HG02610 (cell line): Measurements from ENCODE around the gene PLXDC2.

Source experiments
- ATAC-seq: cut with Tn5 transposase; IDR thresholded peaks from one replicate; pipeline ENCODE4 v1.9.1; 2021; ENCODE audit warnings: mild to moderate bottlenecking, moderate library complexity; ENCODE audit not compliant: unreplicated experiment

PLXDC2 gene

GRCh38 chr10:19931894-19932590, 115.8 kb downstream of the PLXDC2 start:
- no peak for ATAC-seq

- no peak for ATAC-seq
Observed at GRCh38 chr10:19932806-19933371, 116.7 kb downstream of the PLXDC2 start.

GRCh38 chr10:19933772-19934171, 117.5 kb downstream of the PLXDC2 start:
- no peak for ATAC-seq

- ATAC-seq = no peak
Observed at GRCh38 chr10:19935176-19935575, 118.9 kb downstream of the PLXDC2 start.

GRCh38 chr10:19936289-19936688, 120.1 kb downstream of the PLXDC2 start:
- ATAC-seq = no peak

GRCh38 chr10:19937989-19938388, 121.8 kb downstream of the PLXDC2 start:
- no peak for ATAC-seq

- ATAC-seq = no peak
Observed at GRCh38 chr10:19941206-19941880, 125.1 kb downstream of the PLXDC2 start.

- no peak for ATAC-seq
Observed at GRCh38 chr10:19944911-19945663, 128.9 kb downstream of the PLXDC2 start.

GRCh38 chr10:19946245-19946644, 130.0 kb downstream of the PLXDC2 start:
- ATAC-seq = no peak

GRCh38 chr10:19946791-19947190, 130.6 kb downstream of the PLXDC2 start:
- ATAC-seq = no peak

- no peak for ATAC-seq
Observed at GRCh38 chr10:19947215-19947614, 131.0 kb downstream of the PLXDC2 start.

GRCh38 chr10:19947656-19948055, 131.4 kb downstream of the PLXDC2 start:
- peak; percentile 61 for ATAC-seq

- ATAC-seq = no peak
Observed at GRCh38 chr10:19952224-19953010, 136.2 kb downstream of the PLXDC2 start.

GRCh38 chr10:19954601-19955000, 138.4 kb downstream of the PLXDC2 start:
- ATAC-seq = no peak

GRCh38 chr10:19956516-19957032, 140.3 kb downstream of the PLXDC2 start:
- ATAC-seq = no peak

- ATAC-seq = peak; percentile 80
Observed at GRCh38 chr10:19958787-19959186, 142.6 kb downstream of the PLXDC2 start.

- no peak for ATAC-seq
Observed at GRCh38 chr10:19961076-19962053, 145.1 kb downstream of the PLXDC2 start.

- no peak for ATAC-seq
Observed at GRCh38 chr10:19964625-19965024, 148.4 kb downstream of the PLXDC2 start.

GRCh38 chr10:19966751-19967150, 150.5 kb downstream of the PLXDC2 start:
- no peak for ATAC-seq
